SU-DHL-6 (cell line): Measurements from ENCODE around the gene MTG1.
"Not testable (repeated sequence)": the region's sequence is repeated elsewhere in the genome, so short reads cannot be mapped to it uniquely, and the experiment has no call there.

ENCODE experiments used
- EZH2phosphoT487 ChIP-seq: fragments of 200-600 bp; sonication (generic), shearing (Covaris generic); conservative IDR thresholded peaks from 2 replicates; pipeline ENCODE4 v1.6.1; 2018; ENCODE audit warnings: mild to moderate bottlenecking, antibody characterized with exemption, low read length, moderate library complexity, mixed read lengths
- TF ChIP-seq, protein P1 (sequence below): fragments of 200-600 bp; sonication (generic); IDR thresholded peaks from one replicate; pipeline ENCODE4 v1.5.1; 2017; ENCODE audit warnings: antibody characterized with exemption, mild to moderate bottlenecking, low read length, moderate library complexity; ENCODE audit not compliant: insufficient read depth, poor library complexity, severe bottlenecking

DNA sequence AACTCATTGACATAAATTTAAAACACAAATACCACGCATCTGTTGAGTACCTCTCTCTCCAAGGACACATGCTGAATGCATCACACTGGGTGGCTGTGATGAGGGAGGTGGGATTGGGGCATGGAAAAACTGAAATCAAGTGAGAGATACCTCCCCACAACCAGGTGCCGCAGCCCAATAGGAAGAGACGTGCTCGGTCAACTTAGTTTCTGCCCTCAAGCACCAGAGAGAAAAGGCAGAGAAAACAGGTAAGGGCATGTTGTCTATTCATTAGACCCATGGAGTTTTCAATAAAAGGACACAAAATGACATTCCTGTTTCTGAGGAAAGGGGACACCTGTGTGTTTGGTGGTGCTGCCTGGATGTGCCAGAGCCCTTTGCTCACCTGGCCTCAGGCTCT lies 35.6 kb downstream of the MTG1 start:
- TF ChIP-seq, protein P1, sequence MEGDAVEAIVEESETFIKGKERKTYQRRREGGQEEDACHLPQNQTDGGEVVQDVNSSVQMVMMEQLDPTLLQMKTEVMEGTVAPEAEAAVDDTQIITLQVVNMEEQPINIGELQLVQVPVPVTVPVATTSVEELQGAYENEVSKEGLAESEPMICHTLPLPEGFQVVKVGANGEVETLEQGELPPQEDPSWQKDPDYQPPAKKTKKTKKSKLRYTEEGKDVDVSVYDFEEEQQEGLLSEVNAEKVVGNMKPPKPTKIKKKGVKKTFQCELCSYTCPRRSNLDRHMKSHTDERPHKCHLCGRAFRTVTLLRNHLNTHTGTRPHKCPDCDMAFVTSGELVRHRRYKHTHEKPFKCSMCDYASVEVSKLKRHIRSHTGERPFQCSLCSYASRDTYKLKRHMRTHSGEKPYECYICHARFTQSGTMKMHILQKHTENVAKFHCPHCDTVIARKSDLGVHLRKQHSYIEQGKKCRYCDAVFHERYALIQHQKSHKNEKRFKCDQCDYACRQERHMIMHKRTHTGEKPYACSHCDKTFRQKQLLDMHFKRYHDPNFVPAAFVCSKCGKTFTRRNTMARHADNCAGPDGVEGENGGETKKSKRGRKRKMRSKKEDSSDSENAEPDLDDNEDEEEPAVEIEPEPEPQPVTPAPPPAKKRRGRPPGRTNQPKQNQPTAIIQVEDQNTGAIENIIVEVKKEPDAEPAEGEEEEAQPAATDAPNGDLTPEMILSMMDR, result not testable (repeated sequence)
- not testable (repeated sequence) for TF ChIP-seq EZH2phosphoT487
